Prostate gland (tissue), 2 donors: Measurements from ENCODE around the gene CMTM2.

Experiments
- CTCF ChIP-seq, 4 experiments: fragments of 200-600 bp in 2 of 4; fragments of 450-650 bp in 2 of 4; sonication (generic) in 2 of 4; IDR thresholded peaks; 1 replicate in 3 of 4; 2 replicates in 1 of 4; pipeline ENCODE4 v1.5.1; 2016 to 2019; ENCODE audit warnings: antibody characterized with exemption in 4 of 4, mild to moderate bottlenecking in 2 of 4, moderate library complexity in 2 of 4
- POLR2A ChIP-seq: fragments of 450-650 bp; IDR thresholded peaks from one replicate; pipeline ENCODE4 v1.6.1; 2016; ENCODE audit warnings: antibody characterized with exemption, mild to moderate bottlenecking
- POLR2AphosphoS5 ChIP-seq: sonication (generic); formaldehyde crosslinking; IDR thresholded peaks from one replicate; pipeline ENCODE4 v1.6.1; 2017; ENCODE audit warnings: antibody characterized with exemption

- no peak for TF ChIP-seq POLR2A
- TF ChIP-seq CTCF (IDR thresholded peaks at IDR 0.05): no peak
- TF ChIP-seq POLR2AphosphoS5: no peak
Observed at GRCh38 chr16:66614161-66614802, 35.0 kb downstream of the CMTM2 start.
